ENCODE measurements around the gene SLC25A53.
"Not testable (repeated sequence)": the region's sequence is repeated elsewhere in the genome, so short reads cannot be mapped to it uniquely, and the experiment has no call there.

Gene SLC25A53

DNA sequence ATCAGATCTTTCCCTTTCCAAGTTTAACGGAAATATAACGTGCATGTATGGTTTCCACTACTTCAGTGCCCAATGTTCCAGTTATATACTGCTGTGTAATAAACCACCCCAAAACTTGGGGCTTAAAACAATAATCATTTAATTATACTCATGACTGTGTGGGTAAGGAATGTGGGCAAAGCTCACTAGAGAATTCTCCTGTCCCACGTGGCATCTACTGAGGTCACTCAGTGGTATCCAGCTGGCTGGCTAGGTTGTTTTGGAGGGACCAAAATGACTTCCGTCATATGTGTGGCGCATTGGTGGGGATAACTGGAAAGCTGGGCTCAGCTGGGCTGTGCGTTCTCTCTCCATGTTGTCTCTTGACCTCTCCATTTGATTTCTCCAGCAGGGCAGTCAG lies 26.0 kb downstream of the SLC25A53 start:
- no peak for DNase-seq

- DNase-seq: no peak
These were observed 30.0 kb downstream of the SLC25A53 start for GRCh38 chrX:104126856-104127255.

DNA sequence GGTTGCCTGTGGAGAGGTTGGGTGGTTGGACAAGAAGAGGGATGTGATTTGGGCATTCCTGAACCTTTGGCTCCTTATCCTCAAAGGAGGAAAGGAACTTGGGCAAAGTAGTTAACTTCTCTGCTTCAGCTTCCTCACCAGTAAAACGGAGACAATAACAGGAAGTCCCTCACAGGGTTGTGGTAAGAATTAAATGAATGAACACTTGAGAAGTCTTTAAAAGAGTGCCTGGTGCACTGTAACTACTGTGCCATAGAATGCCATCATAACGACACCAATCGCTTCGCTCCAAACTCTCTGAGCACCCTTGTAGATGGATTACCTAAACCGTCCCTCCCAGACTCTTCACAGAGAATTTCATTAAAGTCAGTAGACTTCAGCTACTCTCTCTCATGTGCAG lies 34.0 kb downstream of the SLC25A53 start:
- no peak for DNase-seq

- DNase-seq: no peak
These were observed 38.0 kb downstream of the SLC25A53 start for GRCh38 chrX:104118765-104119164.

GRCh38 chrX:104117759-104118158 lies 39.0 kb downstream of the SLC25A53 start:
- no peak for DNase-seq

DNA sequence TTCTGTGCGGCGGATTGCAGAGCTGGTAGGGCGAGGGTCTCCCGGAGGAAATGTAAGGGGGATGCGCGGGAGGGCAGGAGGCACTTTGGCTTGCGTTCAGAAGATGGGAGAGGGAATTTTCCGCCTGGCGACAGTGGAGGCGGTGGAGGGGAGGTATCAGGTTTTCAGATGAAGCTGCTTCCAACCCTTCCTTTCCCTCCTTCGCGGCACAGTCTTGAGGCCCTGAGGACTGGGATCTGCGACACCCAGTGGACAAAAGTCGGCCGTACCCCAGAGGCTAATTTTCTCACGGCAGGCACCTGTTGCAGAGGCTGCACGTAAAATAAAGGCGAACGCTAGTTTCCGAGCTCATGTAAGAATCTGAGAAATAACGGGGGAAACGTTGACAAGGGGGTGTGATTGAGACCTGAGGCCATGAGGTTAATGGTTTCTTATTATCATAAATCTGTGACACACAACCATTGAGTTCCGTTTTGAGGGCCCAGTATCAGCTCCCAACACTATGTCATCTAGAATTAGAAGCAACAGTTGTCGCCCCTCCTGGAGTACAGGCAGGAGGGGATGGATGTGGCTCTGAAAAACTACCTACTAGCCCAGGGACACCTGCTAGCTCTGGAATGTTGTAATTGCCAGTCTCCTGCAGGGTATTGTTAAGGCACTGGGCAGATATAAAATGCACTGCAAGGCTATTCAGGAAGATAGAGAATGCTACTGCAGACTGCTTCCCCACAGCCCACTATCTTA lies 43.4 kb downstream of the SLC25A53 start:
- peak; percentile 59 for DNase-seq

DNA sequence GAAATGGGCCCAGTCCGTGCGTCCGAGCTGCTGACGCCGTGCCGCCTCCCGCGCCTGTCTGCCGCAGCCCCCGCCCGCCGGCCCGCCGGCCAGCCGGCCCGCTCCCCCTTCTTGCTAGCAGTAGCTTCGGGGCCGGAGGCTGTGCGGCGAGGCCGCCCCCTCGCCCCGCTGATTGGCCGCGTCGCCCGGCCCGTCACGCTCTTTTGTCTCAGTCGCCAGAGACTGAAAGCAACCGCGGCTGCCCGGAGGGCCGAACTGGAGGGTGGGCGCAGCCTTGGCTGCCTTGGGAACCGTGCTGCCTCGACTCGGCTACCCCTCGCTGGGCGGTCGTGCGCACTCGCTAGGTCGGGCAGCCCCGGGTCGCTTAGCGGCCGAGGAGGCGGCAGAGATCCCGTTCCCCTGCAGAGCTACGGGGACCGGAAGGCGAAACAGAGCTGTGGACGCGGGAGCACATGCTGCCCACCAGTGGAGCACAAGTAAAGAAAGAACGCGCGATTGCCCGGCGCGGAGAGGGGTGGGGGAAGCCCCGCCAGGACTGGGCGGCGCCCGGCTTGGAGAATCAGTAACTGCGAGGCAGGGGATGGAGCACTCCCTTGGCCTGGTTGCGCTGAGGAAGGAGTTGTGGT lies 44.4 kb downstream of the SLC25A53 start, which contains the start of gene ZCCHC18:
Gene ZCCHC18 (plus strand): TSS at position 198 of the 626 bp plus-strand sequence. CDS start 1,589 bp downstream, outside the sequence.
- peak; percentile 56 for DNase-seq

DNA sequence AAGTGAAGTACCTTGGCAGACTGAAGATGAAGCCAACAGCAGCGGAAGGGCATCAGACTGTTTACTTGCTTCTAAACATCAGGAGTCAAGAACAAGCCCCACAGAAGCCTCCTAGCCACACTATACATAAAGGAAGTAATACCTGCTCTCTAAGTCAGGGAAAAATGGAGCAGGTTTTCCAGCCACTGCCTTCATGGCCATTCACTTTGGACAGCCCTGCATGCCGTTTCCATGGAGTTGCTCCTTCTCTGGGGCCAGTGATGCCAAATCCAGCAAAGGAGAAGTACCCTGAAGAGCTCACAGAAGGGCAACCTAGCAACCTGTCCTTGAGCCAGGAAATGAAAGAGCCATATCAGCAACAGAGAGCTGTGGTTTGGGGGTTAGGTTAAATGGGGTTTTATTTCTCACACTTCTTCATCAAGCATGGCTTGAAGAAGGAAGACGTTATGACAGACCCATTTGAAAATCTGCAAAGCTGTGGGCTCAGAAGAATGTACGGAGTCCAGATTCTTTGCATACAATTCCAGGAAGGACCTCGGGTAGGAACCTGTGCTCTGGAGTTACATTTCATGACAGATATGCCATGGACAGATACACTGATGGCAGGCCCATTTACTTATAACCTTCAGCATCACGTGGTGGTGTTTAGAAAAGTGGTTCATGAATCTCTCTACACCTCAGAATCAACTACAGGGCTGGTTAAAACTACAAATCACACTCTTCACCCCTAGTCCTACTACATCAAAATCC lies 46.1 kb downstream of the SLC25A53 start:
- DNase-seq: not testable (repeated sequence)

DNA sequence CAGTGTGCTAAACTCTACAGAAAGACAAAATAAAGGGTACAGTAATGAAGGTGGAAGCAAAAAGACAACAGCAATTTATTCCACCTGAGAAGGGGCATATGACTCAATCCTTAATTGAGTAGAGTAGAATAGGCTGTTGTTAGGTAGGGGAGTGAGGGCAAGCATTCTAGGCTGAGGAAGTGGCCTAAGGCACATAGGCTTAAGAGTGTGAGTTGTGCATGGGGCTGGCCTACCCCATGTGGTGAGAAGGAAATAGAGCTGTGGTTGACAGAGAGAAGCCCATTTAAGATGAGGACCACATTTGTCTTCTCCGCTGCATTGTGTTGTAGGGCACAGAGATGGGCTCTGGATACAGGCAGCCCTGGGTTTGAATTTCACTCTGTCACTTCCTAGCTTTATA lies 47.9 kb downstream of the SLC25A53 start:
- no peak for DNase-seq

DNA sequence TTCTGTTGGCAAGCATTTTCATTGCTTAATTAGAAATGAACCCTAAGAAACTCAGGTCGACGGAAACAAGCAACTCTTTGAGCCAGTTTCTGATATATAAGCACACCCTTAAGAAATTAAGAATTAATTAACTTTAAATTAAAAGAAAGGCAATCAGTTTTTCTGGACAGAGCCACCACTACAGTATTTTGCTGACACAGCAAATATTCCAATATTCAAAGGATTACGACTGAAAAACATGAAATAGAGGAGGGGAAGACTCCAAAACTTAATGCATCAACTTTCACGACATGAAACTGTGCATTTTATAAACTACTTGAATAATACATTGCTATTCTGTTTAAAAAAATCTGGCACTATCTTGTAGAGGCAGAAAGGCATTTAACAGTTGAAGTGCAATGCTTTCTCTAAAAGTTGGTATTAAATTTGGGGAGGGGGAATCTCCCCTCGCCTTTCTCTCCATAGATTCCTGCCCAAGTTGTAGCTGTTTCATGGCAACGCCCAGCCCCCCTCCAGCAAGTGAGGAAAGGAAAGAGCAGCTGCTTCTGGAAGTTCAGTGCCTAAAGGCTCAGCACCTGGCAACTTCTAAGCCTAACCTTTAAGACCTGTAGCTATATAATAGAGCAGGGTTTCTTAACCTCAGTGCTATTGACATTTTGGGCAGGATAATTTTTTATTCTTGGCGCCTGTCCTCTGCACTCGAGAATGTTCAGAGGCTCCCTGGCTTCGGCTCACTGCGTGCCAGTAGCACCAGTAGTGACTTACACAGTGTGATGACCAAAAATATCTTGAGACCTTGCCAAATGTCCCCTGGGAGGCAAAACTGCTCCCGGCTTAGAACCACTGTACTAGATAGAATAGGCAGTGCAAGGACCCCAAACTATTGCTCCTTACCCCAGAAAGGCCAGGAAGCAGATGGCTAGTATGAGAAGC lies 51.2 kb downstream of the SLC25A53 start:
- no peak for DNase-seq

DNA sequence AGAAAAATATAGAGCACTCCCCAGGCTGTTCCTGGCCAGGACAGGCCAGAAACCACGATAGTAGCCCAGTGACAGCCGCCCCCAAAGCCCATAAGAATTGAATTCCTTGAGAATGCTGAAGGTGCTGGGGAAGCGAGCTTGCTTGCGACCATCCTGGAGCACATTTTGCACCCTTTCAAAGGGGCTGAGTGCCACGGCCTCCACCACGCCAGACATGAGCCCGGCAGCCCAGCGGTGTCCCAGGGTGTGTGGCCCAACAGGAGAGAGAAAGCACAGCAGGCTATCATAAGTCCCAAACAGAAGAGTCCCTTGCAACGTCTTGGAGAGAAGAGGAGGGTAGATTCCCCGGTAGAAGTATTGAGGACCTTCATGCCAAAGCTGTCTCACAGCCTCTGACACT lies 52.1 kb downstream of the SLC25A53 start:
- no peak for DNase-seq

GRCh38 chrX:104098919-104099318 lies 57.9 kb downstream of the SLC25A53 start:
- DNase-seq: no peak

DNA sequence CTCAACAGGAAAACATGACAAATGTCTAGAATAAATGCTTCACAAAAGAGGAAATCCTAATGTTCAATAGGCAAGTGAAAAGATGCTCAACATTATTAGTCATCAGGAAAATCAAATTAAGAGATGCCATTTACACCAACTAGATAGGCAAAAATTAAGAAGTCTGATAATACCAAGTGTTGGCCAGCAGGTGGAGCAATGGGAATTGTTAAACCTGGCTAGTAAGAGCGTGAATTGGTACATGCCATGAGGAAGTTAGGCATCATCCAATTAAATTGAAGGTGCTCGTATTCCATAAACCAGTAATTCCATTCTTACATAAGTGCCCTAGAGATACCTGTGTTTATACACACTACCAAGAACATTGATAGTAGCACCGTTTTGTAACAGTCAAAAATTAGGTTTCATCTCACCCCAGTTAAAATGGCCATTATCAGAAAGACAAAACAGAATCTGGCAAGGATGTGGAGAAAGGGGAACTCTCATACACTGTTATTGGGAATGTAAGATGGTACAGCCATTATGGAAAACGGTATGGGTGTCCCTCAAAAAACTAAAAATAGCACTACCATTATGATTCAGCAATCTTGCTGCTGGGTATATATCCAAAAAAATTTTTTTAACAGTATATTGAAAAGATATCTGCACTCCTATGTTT lies 58.5 kb downstream of the SLC25A53 start:
- peak; percentile 40 for DNase-seq

- DNase-seq: no peak
These were observed 70.9 kb downstream of the SLC25A53 start for GRCh38 chrX:104085919-104086318.

DNA sequence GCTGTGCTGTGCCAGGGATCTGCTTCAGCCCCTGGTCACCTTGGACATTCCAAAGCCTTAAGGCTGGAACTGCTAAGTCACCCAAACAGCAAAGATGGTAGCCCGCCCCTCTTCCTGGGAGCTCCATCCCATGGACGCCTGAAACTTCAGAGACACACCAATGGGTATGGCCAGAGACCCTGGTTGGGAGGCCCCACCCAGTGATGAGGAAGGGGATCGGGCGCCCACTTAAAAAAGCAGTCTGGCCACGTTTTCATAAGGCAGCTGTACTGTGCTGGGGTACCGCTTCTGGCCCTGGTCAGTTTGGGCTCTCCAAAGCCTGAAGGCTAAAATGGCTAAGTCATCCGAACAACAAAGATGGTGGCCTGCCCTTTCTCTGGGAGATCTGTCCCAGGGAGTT lies 71.3 kb downstream of the SLC25A53 start:
- no peak for DNase-seq

DNA sequence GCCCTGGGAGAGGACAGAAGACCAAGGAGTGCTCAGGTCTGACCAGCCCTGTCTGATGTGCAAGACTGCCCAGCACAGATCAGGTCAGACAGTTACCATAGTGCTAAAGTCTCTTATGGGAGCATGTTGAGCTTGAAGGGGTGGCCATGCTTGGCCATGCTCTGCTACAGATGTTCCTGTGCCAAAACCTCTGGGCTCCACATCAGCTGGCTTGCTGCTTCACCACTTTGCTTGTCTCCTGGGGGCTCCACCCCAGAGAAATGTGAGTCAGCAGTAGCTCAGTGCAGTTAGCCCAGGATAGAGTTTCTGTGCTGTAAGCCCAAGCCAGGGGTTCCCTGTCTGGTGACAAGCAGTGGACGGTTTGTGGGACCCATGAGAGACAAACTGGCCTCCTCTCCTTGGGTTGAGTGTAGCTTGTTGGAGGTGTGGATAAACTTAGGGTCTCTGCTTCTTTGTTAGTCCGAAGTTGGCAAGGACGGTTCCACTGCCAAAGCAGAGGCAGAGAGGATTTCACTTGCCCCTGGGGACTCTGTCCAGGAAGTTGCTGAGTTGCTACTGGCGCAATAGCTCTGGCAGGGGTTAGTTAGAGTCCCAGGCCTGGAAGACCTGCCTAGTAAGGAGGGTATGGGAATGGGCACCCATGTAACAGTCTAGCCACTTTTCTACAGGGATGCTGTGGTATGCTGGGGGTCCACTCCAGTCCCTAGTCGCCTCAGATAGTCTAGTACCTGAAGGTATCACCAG lies 72.1 kb downstream of the SLC25A53 start:
- no peak for DNase-seq

DNA sequence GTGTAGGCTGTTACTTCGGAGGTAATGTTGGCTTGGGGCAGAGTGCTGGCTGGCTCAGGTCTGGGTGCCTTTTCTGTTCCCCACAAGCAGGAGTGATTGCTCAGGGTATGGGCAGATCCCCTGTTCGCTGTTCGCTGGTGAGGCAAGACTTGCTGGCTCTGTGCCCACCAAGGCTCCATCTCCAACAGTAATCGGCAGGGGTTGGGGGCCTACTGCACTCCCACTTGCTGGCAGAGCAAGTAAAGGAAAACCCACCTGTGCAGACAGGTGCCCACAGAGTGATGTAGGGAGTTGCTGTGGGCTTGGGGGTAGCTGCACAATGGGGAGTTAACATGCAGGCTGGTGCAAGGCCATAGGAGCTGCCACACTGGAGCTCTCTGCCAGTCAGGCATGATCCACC lies 72.7 kb downstream of the SLC25A53 start:
- DNase-seq: no peak

- not testable (repeated sequence) for DNase-seq
These were observed 79.0 kb downstream of the SLC25A53 start for GRCh38 chrX:104077854-104078253.

- not testable (repeated sequence) for DNase-seq
These were observed 80.9 kb downstream of the SLC25A53 start, which contains the start of gene TMSB15C for GRCh38 chrX:104075778-104076445. Gene TMSB15C (minus strand): TSS chrX:104076236.

- not testable (repeated sequence) for DNase-seq
These were observed 94.2 kb downstream of the SLC25A53 start for GRCh38 chrX:104062636-104063035.

DNA sequence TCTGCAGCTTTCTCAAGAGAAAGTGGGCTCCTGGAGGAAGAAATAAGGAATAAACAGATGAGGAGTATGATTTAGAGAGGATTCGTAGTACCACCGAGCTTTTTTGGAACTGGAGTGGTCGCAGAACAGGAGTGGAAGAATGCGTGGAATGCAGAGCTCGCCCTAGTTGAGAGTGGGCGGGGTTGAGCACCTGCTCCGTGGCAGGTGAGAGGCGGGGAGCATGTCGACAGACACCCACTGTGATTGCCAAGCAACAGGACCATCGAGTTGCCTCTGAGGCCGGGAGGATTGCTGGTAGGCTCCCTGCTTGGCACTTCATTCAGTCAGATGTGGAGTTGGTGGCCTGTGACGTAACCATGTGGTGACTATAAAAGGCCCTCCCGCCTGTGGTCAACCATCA lies 101.9 kb downstream of the SLC25A53 start:
- not testable (repeated sequence) for DNase-seq

All from stimulated activated CD8-positive, alpha-beta memory T cell treated with anti-CD3 and anti-CD28 coated beads, Interleukin-4, amount 100 ng/mL, for 48 hours (primary cell).